ENCODE measurements around the gene GBX1. TPM values are rescaled to one million over a fixed set of nuclear protein-coding genes. Genes with fewer than 3 reads are reported as not detected.

The GBX1 gene
- total RNA-seq, 1 experiment from 2014 or later: not detected

DNA sequence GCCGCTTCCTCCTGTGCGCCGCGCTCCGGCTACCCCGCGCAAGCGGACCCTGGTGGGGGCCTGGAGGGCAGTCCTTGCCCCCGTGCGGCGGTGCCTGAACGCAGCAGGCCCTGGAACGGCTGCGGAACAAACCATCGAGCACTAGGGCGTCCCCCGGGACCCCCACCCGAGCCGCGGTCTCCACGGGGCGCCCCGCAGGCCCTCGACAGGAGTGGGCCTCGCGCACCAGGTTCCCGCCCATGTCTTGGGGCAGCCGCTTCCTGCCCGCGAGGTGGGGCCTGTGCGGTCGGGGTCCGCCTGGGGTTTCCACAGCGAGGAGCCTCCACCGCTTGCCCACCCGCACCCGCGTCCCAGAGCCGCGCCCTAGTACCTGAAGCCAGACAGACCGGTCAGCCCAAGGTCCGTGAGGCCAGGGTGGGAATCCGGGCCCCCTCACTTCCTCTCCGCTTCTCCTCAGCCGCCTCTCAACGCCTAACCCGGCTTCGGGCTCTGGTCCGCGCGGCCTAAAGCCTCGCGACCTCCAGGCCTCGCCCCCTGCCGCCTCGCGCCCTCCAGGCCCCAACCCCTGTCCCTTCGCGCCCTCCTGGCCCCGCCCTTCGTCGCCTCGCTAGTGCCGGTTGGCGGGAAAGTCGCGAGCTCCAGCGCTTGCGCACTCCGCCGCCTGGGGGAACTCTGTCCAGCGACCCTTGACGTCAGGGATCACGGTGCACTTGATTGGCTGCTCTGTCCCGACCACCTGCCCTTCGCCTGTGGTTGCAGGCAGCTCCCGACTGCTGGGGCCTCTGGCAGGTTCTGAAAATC lies 7.0 kb upstream of the GBX1 start:
- no peaks in the 10 kb centered on the region for H3K79me2 ChIP-seq (ENCODE audit: insufficient read depth, low read length)
- no peak overlapping the region for H2AFZ ChIP-seq (ENCODE audit: low read length)
- H3K23ac ChIP-seq (ENCODE audit: insufficient read length, low read depth, low read length): no peak overlapping the region
- no peak overlapping the region for H2BK12ac ChIP-seq (ENCODE audit: insufficient read length, low read depth, low read length)
- peaks cover 8% of the 10 kb centered on the region for H3K27me3 ChIP-seq (ENCODE audit: insufficient read depth, low read length)
- no peak overlapping the region for H3K14ac ChIP-seq (ENCODE audit: insufficient read depth, low read length)
- no peak overlapping the region for H3T11ph ChIP-seq (ENCODE audit: low read length)
- peaks cover 0 to 3% (median 0%) of the 10 kb centered on the region in 3 experiments; a peak in 2 of 7 replicates for H3K36me3 Mint-ChIP-seq (ENCODE audit: insufficient read depth in 1 of 3, low read depth in 3 of 3)
- H3K27me3 Mint-ChIP-seq (ENCODE audit: low read depth): peaks cover 96% of the 10 kb centered on the region
- H3K4me1 Mint-ChIP-seq: peaks cover 3 to 12% of the 10 kb centered on the region in 2 experiments; a peak in 3 of 4 replicates
- H3K27ac Mint-ChIP-seq: no peak overlapping the region
- no peak overlapping the region for H2BK15ac ChIP-seq (ENCODE audit: low read depth, low read length)
- H4K8ac ChIP-seq (replicated peaks; ENCODE audit: insufficient read length, low read depth, low read length): no peak overlapping the region
- no peak overlapping the region for H3K56ac ChIP-seq (ENCODE audit: insufficient read length, low read depth, low read length)
- no peak overlapping the region for H3K4me3 Mint-ChIP-seq
- H3K9me3 ChIP-seq (ENCODE audit: control insufficient read depth, low read depth, low read length): no peaks in the 10 kb centered on the region
- peaks cover 19 to 28% of the 10 kb centered on the region in 2 experiments for H3K9me3 Mint-ChIP-seq
- H3K9ac ChIP-seq (ENCODE audit: extremely low read depth, insufficient read length, low read length): no peak overlapping the region
- H3K18ac ChIP-seq (ENCODE audit: insufficient read length, low read depth, low read length): no peak overlapping the region
- TF ChIP-seq, protein P1, sequence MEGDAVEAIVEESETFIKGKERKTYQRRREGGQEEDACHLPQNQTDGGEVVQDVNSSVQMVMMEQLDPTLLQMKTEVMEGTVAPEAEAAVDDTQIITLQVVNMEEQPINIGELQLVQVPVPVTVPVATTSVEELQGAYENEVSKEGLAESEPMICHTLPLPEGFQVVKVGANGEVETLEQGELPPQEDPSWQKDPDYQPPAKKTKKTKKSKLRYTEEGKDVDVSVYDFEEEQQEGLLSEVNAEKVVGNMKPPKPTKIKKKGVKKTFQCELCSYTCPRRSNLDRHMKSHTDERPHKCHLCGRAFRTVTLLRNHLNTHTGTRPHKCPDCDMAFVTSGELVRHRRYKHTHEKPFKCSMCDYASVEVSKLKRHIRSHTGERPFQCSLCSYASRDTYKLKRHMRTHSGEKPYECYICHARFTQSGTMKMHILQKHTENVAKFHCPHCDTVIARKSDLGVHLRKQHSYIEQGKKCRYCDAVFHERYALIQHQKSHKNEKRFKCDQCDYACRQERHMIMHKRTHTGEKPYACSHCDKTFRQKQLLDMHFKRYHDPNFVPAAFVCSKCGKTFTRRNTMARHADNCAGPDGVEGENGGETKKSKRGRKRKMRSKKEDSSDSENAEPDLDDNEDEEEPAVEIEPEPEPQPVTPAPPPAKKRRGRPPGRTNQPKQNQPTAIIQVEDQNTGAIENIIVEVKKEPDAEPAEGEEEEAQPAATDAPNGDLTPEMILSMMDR (conservative IDR thresholded peaks at IDR 0.05): no peak
- no peak overlapping the region for H2BK5ac ChIP-seq (ENCODE audit: insufficient read length, low read length)
- H2AK5ac ChIP-seq (ENCODE audit: insufficient read length, low read length): no peak overlapping the region
- H3K4me2 ChIP-seq (ENCODE audit: insufficient read depth, insufficient read length, low read length): no peak overlapping the region
- H3K79me1 ChIP-seq (ENCODE audit: insufficient read depth, low read depth, low read length, poor library complexity, severe bottlenecking): no peaks in the 10 kb centered on the region
- H4K5ac ChIP-seq (ENCODE audit: insufficient read length, low read depth, low read length): no peak overlapping the region
- no peak overlapping the region for H2BK20ac ChIP-seq (ENCODE audit: low read depth, low read length, poor library complexity, severe bottlenecking)
- DNase-seq: peak; percentile 54
- H4K20me1 ChIP-seq (ENCODE audit: control insufficient read depth, insufficient read depth, insufficient read length): no peaks in the 10 kb centered on the region
- H4K91ac ChIP-seq (ENCODE audit: insufficient read length, low read depth, low read length): no peak overlapping the region
- H3K4ac ChIP-seq (ENCODE audit: low read depth, low read length): no peak overlapping the region
- no CpG with 5 or more reads among the region's 77 CpGs for WGBS (ENCODE audit: extremely low coverage, insufficient read length, low lambda C conversion rate)
- no peak overlapping the region for H2BK120ac ChIP-seq (ENCODE audit: low read depth, low read length, poor library complexity, severe bottlenecking)
- no peaks in the 10 kb centered on the region for H3K23me2 ChIP-seq (ENCODE audit: insufficient read length, low read depth, low read length, poor library complexity, severe bottlenecking)
- H3K4me1 ChIP-seq (ENCODE audit: insufficient read depth, low read length): no peaks in the 10 kb centered on the region
- H3K27ac ChIP-seq (ENCODE audit: insufficient read length, low read depth, low read length): no peak overlapping the region
